Effector memory CD4-positive, alpha-beta T cell (primary cell): ENCODE data around the gene RIPOR3.

Source experiments
- DNase-seq, 3 donors: peaks; one replicate each; pipeline ENCODE4 v3.0.0-alpha.2; 2020
- H3K27ac ChIP-seq: 2 replicates; pipeline ENCODE4 v1.7.0; 2013; ENCODE audit warnings: mild to moderate bottlenecking, low read length, moderate library complexity; ENCODE audit not compliant: insufficient read depth, poor library complexity, severe bottlenecking
- H3K27me3 ChIP-seq: replicated peaks from 2 replicates; pipeline ENCODE4 v1.7.0; 2013; ENCODE audit warnings: mild to moderate bottlenecking, low read length; ENCODE audit not compliant: insufficient read depth, control insufficient read depth, poor library complexity, severe bottlenecking
- H3K36me3 ChIP-seq: 2 replicates; pipeline ENCODE4 v1.7.0; 2013; ENCODE audit warnings: mild to moderate bottlenecking, low read length, moderate library complexity; ENCODE audit not compliant: control insufficient read depth, insufficient read depth
- H3K4me1 ChIP-seq: 2 replicates; pipeline ENCODE4 v1.7.0; 2013; ENCODE audit warnings: low read length, mild to moderate bottlenecking; ENCODE audit not compliant: control insufficient read depth, insufficient read depth, poor library complexity, severe bottlenecking
- H3K4me3 ChIP-seq: 2 replicates; pipeline ENCODE4 v1.7.0; 2013; ENCODE audit warnings: low read length, low read depth, mild to moderate bottlenecking; ENCODE audit not compliant: insufficient read depth, poor library complexity, severe bottlenecking
- H3K9me3 ChIP-seq: 2 replicates; pipeline ENCODE4 v1.7.0; 2013; ENCODE audit warnings: mild to moderate bottlenecking, low read length, moderate library complexity; ENCODE audit not compliant: control insufficient read depth

The RIPOR3 gene

DNA sequence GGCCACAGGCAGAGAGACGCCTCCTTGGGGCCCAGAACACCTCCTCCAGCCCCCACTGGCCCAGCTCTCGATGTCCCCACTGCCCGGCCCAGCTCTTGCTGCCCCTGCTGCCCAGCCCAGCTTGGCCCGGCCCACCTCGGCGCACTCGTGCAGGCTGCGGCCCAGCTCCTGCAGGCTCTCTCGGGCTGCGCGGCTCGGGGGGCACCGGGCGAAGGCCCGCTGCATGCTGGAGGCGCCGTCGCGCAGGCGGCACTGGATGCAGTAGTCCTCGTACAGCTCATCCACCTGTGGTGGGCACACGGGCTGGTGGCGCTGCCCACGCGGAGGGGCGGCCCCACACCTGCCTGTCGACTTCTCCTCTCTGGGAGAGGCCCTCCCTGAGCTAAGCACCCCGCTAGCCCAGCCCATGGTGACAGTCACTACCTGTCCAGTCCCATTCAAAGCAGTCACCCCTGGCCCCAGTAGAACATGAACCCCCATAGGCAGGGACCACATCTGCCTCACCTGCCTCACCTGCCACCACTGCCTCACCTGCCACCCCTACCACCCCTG, 81.8 kb downstream of the RIPOR3 start:
- Histone ChIP-seq H3K4me1 (no peaks in the 10 kb centered on the region), H3K36me3 (no peaks in the 10 kb centered on the region), H3K9me3 (no peaks in the 10 kb centered on the region), H3K4me3 (no peak overlapping the region), H3K27me3 (no peaks in the 10 kb centered on the region), H3K27ac (no peak overlapping the region)
- DNase-seq = no peak

DNA sequence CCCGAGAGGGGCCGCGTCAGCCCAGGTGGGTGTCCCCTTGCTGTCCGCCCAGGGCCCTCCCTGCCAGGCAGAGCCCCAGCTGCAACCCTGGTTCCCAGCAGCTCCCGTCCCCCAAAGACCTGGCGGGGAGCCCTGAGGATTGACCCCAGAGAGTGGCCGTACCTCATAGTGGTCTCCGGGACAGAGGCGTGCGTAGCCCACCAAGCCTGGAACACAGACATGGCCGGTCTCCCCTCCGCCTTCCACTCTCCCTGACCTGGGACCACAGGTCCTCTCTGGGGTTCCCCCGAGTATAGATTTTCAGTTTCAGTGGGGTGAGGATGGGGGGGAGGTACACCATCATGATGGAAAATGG, 82.6 kb downstream of the RIPOR3 start:
- H3K36me3 ChIP-seq = no peaks in the 10 kb centered on the region
- no peaks in the 10 kb centered on the region for H3K9me3 ChIP-seq
- H3K4me1 ChIP-seq = no peaks in the 10 kb centered on the region
- DNase-seq = no peak
- H3K27me3 ChIP-seq = no peaks in the 10 kb centered on the region
- H3K27ac ChIP-seq = no peak overlapping the region
- no peak overlapping the region for H3K4me3 ChIP-seq

DNA sequence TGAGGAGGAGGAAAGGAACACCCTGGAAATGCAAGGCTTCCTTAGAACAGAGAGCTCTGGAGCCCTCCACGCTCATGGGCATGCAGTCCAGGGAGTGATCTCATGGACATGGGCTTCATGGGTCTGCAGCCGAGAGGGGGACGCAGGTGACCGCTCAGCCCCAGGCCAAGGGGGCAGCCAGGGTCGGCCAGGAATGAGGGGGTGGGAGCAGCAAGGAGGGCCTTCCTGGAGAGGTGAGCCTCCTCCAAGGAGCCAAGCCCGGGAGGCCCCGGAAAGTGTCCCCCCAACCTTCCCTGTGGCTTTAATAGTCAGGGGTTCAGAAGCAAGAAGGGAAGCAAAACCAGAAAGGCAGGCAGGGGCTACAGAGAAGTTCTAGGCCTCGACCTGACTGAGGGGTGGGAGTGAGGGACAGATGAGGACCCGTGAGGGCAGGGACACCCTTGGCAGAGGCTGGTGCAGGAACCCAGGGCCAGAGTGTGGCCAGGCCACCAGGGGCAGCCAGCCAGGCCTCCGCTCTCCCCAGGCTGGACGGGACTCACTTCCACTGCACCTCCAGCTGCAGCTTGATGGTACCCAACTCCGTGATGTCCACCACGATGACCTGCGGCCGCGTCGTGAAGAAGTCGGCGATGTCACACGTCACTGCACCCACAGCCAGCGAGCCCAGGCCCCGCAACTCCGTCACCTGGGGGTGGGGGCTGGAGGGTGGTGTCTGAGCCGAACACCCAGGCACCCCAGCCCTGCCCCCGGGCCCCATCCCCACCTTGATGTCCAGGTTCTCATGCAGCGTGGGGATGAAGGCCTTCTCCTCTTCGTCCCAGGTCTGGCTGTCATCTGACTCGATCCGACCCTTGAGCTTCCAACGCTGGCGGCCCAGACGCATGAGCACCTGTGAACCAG, 83.2 kb downstream of the RIPOR3 start:
- H3K27me3 ChIP-seq = no peaks in the 10 kb centered on the region
- no peak for DNase-seq
- H3K36me3 ChIP-seq = no peaks in the 10 kb centered on the region
- H3K9me3 ChIP-seq = no peaks in the 10 kb centered on the region
- no peaks in the 10 kb centered on the region for H3K4me1 ChIP-seq
- no peak overlapping the region for H3K4me3 ChIP-seq
- H3K27ac ChIP-seq = no peak overlapping the region

DNA sequence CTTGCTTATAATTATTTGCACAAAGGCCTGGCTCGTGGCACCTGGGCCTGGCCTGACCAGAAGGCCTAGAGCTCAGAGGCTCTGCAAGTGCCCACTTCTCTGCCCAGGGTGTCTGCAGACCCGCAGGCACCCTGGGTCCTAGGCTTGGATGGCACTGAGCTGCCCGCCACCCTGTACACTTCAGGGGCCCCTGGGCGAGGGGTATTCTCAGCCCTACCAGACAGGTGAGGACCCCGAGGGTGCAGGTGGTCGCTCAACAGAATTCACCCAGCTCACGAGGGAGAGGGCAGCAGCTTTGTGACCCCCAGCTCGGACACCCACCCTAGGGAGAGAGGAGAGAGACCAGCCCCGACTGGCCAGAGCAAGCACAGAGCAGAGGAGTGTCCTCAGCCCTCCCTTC, 83.9 kb downstream of the RIPOR3 start:
- Histone ChIP-seq H3K36me3 (no peaks in the 10 kb centered on the region), H3K27ac (no peak overlapping the region), H3K27me3 (no peaks in the 10 kb centered on the region), H3K4me1 (no peaks in the 10 kb centered on the region), H3K4me3 (no peak overlapping the region), H3K9me3 (no peaks in the 10 kb centered on the region)
- no peak for DNase-seq

DNA sequence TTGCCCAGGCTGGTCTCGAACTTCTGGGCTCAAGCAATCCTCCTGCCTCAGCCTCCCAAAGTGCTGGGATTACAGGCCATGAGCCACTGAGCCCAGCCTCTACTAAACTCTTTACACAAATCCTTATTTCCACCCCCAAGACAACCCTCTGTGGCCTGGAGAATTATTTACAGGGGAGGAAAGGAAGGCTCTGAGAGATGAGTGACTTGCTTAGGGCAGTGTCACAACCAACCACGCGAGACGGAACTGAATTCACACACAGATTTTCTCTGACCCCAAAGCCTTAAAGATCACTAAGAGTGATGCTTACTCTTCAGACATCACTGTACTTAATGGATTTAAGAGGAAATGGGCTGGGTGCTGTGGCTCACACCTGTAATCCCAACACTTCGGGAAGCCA, 86.2 kb downstream of the RIPOR3 start:
- Histone ChIP-seq H3K9me3 (no peaks in the 10 kb centered on the region), H3K4me1 (no peaks in the 10 kb centered on the region), H3K36me3 (no peaks in the 10 kb centered on the region), H3K27me3 (peaks cover 3% of the 10 kb centered on the region), H3K4me3 (no peak overlapping the region), H3K27ac (no peak overlapping the region)
- DNase-seq = no peak

DNA sequence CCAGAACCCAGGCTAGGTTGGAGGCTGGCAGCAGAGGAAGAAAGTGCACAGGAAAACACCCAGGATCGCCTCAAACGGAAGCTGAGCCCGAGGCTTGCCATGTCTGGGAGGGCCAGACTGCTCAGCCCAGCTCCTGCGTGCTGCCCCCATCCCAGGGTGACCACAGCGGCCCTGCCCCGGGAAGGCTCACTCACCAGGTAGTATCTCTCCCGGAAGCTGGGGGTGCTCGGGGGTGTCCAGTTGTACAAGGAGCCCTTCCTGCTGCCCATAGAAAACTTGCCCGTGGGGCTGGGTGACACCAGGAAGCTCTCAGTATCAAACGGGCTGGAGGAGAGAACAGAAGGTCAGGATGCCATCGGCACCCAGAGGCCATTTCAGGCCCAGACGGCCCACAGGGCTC, 86.9 kb downstream of the RIPOR3 start:
- no peak for DNase-seq
- Histone ChIP-seq H3K4me1 (no peaks in the 10 kb centered on the region), H3K36me3 (no peaks in the 10 kb centered on the region), H3K9me3 (no peaks in the 10 kb centered on the region), H3K27me3 (peaks cover 3% of the 10 kb centered on the region), H3K27ac (no peak overlapping the region), H3K4me3 (no peak overlapping the region)

DNA sequence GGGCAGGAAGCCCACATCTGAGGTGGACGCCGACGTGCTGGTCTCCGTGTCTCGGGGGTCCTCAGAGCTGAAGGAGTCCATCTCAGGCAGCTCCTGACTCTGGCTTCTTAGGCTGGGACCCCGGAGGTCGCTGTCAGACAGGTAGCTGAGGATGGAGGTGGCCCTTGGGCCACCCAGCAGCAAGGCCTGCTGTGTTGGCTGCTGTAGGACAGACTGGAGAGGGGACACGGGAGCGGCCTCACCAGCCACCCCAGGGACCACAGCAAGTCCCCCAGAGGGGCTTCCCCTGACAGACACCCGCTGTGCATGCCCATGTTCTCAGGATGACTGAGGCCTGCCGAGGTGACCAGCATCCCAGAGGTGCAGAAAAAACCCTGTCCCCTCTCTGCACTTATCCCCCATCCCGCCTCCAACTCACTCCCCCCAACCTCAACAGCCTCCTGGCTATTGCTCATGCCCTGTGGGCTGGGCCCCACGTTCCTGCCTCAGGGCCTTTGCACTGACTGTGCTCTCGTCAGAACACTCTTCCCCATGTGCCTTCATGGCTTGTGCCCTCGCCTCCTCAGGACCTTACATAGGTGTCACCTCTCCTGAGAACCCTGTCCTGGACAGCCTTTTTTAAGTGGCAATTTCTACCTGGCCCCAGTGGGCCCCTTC, 88.8 kb downstream of the RIPOR3 start:
- Histone ChIP-seq H3K4me3 (no peak overlapping the region), H3K4me1 (no peaks in the 10 kb centered on the region), H3K27ac (no peak overlapping the region), H3K36me3 (no peaks in the 10 kb centered on the region), H3K9me3 (no peaks in the 10 kb centered on the region), H3K27me3 (peaks cover 3% of the 10 kb centered on the region)
- no peak for DNase-seq

DNA sequence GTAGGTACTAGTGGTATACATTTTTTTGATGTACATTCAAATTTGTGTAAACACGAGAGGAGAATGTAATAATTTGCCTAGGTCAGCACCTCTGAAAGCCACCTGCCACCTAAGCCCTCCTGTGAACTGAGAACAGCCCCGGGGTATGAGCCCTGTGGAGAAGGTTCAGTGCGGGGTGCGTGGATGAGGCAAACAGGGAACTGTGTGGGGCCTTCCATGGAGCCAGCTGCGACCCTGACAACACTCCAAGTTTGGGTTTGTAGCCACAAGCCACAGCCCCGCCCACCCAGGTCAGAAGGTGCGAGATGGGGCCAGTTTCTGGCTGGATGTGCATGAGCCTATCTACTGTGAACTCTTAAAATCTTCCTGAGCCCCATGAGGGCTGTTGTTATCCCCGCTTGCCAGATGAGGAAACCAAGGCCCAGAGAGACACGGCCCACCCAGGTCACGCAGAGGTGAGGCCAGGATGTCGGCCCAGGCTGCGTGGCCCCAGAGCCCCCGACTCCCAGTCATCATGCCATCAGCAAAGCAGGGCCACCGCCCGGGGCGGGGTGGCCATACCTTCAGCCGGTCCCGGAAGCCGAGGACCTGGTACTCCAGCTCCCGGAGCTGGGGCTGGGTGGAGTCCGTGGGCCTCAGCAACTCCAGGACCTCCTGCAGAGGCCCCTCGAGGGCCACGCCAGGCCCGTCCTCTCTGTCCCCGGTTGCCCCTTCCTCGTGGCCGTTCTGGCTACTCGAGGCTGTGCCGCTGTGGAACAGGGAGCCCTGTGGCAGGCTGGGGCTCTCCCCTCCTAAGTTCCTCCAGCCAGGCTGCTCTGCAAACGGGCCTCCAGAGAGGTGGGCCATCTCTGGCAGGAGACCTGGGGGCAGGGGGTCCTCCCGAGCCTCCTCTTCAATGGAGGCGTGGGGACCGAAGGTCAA, 89.6 kb downstream of the RIPOR3 start:
- Histone ChIP-seq H3K4me3 (no peak overlapping the region), H3K4me1 (no peaks in the 10 kb centered on the region), H3K9me3 (no peaks in the 10 kb centered on the region), H3K36me3 (no peaks in the 10 kb centered on the region), H3K27me3 (peaks cover 3% of the 10 kb centered on the region), H3K27ac (no peak overlapping the region)
- DNase-seq = no peak

DNA sequence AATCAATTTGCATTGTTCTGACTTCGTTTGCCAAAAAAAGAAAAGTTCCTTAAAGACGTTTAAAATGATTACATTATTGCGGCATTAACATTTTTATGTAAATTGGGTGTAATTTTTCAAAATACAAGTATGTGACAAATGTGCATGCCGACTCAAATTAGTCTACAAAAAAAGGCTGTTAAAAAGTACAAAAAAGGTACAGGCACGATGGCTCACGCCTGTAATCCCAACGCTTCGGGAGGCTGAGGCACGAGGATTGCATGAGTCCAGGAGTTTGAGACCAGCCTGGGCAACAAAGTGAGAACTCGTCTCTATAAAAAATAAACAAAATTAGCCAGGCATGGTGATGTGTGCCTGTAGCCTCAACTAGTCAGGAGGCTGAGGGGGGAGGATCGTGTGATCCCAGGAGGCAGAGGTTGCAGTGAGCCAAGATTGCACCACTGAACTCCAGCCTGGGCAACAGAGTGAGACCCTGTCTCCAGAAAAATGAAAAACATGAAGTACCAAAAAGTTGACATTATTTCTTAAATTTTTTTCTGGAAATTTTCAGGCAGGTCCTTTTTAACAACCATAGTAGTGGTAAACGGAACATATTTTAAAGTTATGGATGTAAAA, 91.0 kb downstream of the RIPOR3 start:
- Histone ChIP-seq H3K36me3 (no peaks in the 10 kb centered on the region), H3K27ac (no peak overlapping the region), H3K4me1 (no peaks in the 10 kb centered on the region), H3K9me3 (no peaks in the 10 kb centered on the region), H3K4me3 (no peak overlapping the region), H3K27me3 (peaks cover 3% of the 10 kb centered on the region)
- DNase-seq = no peak
